GM18526 (cell line): ENCODE results near the gene RBPJ.

ENCODE experiments used
- POLR2A ChIP-seq: IDR thresholded peaks from 3 replicates; pipeline ENCODE4 v1.6.1; 2011; ENCODE audit not compliant: insufficient read length; ENCODE audit errors: extremely low read depth

The RBPJ gene

DNA sequence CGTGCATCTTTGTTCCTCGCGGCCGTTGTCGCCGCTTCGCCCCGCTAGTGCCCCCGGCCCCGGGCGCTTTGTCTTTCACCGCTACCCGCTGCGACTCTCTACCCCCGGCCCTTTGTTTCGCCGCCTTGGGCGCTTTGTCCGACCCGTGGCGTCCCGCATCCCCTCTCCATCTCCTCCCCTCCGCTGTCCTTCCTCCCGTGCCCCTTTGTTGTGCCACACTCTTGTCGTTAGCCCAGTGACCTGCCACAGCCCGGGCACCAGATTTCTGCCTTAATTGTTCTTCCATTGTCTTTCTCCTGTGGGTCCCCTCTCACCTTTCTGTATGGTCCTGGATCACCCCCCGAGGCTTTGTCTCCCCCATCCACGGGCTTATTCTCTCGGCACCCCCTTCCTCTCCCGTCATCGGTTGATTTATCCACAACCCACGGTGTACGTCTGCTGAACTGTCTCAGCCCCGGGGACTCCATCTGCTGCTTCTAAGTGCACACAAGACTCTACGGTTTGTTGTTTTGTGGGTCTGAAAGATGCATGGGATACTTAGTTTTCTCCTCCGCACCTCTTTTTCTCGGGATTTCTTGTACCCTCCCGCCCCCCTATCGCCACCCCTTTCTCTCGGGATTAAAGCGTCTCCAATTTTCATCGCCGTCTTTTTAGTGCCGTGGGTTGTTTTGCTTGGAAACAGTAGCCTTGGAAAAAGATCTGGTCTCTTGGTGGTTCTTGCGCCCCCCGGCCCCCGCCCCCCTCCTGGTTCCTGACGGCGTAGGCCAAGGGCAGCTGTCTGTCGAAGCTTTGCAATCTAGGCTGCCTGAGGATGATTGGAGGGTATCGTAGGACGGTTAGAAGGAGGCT lies 783 bp downstream of the RBPJ start:
- no peak for TF ChIP-seq POLR2A

- TF ChIP-seq POLR2A = no peak
These were observed 1.5 kb downstream of the RBPJ start for GRCh38 chr4:26322346-26322745.

DNA sequence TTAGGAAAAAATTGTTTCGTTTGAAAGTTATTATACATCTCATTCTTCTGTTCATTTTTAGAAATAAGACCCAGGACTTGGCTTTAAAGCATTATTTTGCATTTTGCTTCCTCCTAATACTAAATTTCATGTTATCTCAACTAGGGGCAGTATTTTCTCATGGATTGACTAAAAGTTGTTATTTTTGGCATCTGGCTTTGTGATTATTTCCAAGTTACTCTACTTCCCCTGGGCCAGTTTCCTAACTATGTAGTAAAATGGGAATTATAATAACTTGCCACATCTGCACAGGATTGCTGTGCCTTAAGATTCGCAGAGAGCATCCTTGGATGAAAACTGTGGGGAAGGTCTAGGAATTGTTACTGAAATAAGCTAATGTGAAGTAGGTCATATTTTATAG lies 3.0 kb downstream of the RBPJ start:
- no peak for TF ChIP-seq POLR2A

- TF ChIP-seq POLR2A = no peak
These were observed 4.4 kb downstream of the RBPJ start for GRCh38 chr4:26325191-26325590.

GRCh38 chr4:26326791-26327190 lies 6.0 kb downstream of the RBPJ start:
- no peak for TF ChIP-seq POLR2A

DNA sequence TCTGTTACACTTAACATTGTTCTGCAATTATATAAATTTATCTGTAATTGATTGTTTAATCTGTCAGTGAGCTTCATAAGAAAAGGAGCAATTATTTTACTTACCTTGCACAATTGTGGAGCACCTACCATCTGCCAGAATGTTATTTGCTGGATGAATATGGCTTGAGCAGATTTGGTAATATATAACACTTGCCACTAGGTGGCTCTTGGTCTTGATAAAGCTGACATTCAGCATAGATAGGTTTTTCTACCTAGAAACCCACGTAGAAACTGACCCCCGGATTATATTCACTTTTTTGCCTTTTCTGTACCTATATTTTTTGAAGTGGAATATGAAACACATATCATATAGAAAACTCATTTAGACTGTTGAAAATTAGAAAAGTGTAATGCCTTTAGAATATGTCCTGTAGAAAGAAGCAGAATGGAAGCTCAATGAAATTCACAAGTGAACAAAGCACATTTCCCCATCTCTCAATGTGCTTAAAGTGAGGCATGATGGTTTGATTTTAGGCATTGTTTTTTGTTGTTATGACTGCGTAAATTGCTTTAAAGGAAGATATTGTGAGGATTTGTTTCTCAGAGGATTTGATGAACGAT lies 9.5 kb downstream of the RBPJ start:
- TF ChIP-seq POLR2A = no peak

DNA sequence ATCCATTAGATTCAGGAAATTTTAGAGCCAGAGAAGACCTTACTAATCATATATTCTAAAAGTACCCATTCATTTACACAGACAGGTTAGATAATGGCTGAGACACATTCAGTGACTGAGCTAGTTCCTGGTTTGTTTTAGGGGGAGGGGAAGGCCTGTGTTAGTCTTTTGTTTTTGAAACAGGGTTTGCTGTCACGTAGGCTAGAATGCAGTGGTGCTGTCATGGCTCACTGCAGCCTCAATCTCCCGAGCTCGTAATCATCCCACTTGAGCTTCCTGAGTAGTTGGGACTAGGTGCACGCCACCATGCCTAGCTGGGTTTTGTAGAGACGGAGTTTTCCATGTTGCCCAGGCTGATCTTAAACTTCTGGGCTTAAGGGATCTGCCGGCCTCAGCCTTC lies 10.1 kb downstream of the RBPJ start:
- TF ChIP-seq POLR2A = no peak

GRCh38 chr4:26331380-26331950 lies 10.7 kb downstream of the RBPJ start:
- TF ChIP-seq POLR2A = no peak

DNA sequence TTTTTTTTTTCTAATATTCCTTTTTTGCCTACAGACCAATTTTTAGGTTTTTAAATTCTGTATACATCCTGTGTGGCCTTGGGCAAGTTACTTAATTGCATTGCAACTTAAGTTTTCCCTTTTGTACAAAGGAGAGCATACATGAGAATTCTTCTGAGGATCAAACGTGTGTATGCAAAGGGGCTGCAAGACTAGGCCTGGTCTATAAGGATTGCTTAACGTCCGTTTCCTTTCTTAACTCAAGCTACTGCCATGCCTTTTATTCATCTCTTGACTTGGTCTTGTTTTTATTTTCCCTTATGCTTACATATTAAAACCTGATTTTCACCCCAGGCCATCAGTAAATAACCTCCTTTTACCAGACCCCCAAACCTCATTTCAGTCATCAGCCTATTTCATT lies 13.6 kb downstream of the RBPJ start:
- no peak for TF ChIP-seq POLR2A

DNA sequence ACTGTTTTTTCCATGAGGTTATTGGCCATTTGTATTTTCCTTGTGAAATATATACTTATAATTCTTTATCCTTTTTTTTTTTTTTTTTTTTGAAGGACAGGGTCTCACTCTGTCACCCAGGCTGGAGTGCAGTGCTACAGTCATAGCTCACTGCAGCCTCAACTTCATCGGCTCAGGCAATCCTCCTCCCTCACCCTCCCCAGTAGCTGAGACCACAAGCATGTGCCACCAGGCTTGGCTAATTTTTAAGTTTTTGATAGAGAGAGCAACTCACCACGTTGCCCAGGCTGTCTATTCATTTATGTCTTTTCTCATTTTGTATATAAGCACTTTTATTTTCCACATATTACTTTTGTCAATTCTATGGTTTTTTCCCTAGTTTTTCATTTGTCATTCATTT lies 16.8 kb downstream of the RBPJ start:
- TF ChIP-seq POLR2A = no peak

- no peak for TF ChIP-seq POLR2A
These were observed 21.7 kb downstream of the RBPJ start for GRCh38 chr4:26342328-26343037.

- TF ChIP-seq POLR2A = no peak
These were observed 22.2 kb downstream of the RBPJ start for GRCh38 chr4:26343038-26343398.

GRCh38 chr4:26344901-26345564 lies 24.2 kb downstream of the RBPJ start:
- no peak for TF ChIP-seq POLR2A

DNA sequence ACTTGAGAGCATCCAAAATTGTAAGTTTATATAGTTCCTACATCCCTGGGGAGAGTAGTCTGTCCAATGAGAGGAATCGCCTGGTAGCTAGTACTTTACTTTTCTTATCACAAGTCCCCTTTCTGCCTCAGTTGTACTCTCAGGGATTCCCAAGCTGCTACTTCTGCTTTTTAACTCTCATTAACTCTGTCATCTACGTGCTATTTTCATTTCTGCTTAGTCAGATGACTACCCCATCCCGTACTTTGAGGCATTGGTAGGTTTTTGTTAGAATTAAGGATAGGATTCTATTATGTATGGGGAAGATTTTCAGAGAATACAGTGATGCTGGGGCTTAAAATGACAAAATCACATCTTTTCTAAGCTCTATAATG lies 24.7 kb downstream of the RBPJ start:
- TF ChIP-seq POLR2A = no peak

DNA sequence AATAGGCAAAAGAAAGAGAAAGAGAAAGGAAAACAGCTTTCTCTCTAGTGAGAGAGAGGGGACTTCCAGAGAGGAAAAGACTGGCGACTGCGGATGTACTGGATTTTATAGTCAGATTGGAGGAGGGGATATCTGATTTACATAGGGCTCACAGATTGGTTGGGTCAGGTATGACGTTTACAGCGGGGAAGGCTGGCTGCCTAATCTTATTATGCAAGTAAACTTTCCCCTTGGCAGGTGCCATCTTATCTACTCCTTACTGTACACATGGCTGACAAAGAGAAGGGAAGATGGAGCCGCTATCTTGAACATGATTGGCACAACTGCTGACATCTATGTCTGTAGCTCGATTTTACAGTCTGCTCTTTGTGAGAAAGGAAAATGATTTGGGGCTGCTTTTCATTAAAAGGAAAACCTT lies 25.4 kb downstream of the RBPJ start:
- TF ChIP-seq POLR2A = no peak
